Lung microvascular endothelial cell (primary cell): Measurements from ENCODE around the gene CDKN2A. TPM values are rescaled to one million over a fixed set of nuclear protein-coding genes. Genes with fewer than 3 reads are reported as not detected.
A peak's percentile ranks its signal among the peaks of the same experiment; 100 is the strongest.

Experiments used
- DNase-seq, 2 donors: peaks; one replicate each; pipeline versions ENCODE4 v3.0.0 to v3.0.0-alpha.2; 2010; ENCODE audit warnings: low read depth in 2 of 2
- total RNA-seq: library from RNA; depleted of rRNA; stranded (reverse); fragments of >200 nt; gene quantifications from 2 replicates; pipeline ENCODE4 v1.2.1, GENCODE V29; 2014

The CDKN2A gene
- total RNA-seq, 1 donor from 2014 or later = 0.60 TPM

DNA sequence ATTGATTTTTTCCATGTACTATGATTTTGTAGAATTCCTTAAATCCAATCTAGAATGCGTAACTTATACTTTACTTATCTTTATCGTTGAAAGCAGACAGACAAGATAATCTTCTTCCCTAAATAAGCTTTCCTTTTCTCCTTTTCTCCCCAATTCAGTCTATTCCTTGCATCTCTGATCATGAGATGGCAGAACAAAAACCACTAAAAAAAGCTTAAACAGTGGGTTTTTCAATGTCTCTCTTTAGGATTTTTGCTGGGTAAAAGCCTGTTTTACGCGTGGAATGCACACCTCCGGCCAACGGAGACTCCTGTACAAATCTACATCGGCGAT, 14.2 kb upstream of the CDKN2A start:
- DNase-seq = no peak

DNA sequence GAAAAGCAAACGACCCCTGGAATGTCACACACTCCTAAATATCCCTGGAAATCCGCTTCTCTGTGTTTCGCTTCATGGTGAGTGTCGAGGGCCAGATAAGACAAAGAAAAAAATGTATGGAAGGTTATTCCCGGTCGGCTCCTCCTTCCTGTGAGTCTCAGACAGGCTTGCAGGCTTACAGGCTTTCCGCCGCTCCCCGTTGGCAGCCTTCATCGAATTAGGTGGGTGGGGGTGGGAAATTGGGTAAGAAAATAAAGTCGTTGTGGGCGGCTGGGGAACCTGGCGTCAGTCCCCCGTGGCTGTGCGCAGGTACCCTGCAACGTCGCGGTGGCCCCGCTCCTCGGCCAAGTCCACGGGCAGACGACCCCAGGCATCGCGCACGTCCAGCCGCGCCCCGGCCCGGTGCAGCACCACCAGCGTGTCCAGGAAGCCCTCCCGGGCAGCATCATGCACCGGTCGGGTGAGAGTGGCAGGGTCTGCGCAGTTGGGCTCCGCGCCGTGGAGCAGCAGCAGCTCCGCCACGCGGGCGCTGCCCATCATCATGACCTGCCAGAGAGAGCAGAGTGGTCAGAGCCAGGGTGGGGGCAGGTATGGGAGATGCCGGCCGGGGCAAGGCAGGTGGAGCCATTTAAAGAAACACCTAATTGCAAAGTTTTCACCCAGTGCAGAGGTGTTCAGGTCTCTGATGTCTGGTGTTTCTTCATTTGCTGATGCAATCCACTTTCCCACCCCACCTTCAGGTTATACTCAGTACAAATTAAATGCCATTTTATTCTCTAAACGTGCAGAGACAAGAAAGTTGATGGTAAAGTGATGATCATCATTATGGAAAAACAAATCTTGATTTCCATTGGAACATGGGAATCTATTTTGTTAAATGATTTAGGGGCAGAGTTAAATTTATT, 11.8 kb upstream of the CDKN2A start:
- DNase-seq = peak; percentile 27 to 31

- DNase-seq = peak; percentile 40 to 53
These were observed 11.0 kb upstream of the CDKN2A start for GRCh38 chr9:22005021-22005701.

GRCh38 chr9:22002038-22002437, 7.8 kb upstream of the CDKN2A start:
- DNase-seq = no peak

- no peak for DNase-seq
These were observed 3.8 kb upstream of the CDKN2A start for GRCh38 chr9:21998026-21998425.

DNA sequence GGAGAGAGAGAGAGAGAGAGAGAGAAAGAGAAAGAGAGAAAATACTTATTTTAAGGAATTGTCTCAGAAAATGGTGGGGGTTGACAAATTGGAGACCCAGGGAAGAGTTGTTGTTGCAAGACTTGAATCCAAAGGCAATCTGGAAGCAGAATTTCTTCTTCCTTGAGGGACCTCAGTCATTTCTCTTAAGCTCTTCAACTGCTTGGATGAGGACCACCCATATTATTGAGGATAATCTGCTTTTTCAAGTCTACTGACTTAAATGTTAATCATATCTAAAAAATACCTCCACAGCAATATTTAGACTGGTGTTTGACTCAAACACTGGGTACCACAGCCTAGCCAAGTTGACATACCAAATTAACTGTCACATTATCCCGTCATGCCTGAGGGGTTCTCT, 3.3 kb upstream of the CDKN2A start:
- no peak for DNase-seq

- DNase-seq = no peak
These were observed 2.7 kb upstream of the CDKN2A start for GRCh38 chr9:21996858-21997257.

DNA sequence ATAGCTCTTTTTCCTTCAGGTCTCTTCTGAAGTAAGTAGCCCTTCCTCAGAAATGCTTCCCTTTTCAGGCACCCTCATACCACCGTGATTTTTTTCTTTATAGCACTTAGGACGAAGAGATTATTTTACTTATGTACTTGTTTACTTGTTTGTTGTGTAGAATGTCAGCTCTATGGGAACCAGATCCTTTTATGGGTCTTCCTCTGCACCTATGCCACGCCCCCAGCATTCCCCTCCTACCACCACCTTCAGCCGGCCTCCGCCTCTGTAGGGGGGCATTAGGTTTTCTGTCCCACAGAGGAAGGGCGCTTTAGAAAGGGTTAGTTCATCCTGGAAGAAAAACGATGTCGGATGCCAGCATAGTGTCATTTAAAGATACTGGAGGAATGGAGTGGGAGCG, 2.2 kb upstream of the CDKN2A start:
- DNase-seq = no peak

GRCh38 chr9:21995666-21996398, 1.6 kb upstream of the CDKN2A start:
- peak; percentile 63 to 76 for DNase-seq

DNA sequence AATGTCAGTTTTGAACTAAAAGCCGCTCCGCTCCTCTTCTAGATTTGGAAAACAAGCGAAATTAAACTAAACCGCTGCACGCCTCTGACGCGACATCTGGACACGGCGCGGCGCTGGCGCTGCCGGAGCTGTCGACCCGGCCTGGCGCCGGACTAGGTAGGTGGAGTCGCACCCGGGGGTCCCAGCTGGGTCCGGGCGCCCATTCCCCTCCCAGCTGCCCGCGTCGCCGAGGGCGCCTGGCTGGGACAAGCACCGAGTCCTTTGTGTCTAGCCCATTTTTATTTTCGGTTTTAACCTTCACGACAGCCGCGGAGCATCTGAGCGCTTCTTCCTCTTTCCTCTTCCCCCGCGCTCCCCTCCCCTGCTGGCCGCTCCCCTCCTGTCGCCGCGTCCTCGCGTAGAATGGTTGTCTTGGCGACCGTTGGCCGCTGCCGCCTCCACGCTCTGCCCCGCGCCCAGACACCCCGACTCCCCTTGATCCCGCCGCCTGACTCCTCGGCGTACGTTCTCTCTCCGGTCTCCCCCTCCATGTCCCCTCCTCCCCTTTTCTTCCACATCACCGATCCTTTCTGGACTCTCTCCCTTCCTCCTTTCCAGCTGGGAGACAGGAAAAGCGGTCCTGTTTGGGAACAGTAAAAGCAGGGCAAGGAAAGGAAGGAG, 944 bp upstream of the CDKN2A start:
- DNase-seq = peak; percentile 86 to 88

GRCh38 chr9:21994556-21995005, 389 bp upstream of the CDKN2A start, which contains the start of gene CDKN2B-AS1:
Gene CDKN2B-AS1 (plus strand): TSS chr9:21994791.
- peak; percentile 86 to 89 for DNase-seq

- DNase-seq = no peak
These were observed 1.2 kb downstream of the CDKN2A start for GRCh38 chr9:21993007-21993406.

DNA sequence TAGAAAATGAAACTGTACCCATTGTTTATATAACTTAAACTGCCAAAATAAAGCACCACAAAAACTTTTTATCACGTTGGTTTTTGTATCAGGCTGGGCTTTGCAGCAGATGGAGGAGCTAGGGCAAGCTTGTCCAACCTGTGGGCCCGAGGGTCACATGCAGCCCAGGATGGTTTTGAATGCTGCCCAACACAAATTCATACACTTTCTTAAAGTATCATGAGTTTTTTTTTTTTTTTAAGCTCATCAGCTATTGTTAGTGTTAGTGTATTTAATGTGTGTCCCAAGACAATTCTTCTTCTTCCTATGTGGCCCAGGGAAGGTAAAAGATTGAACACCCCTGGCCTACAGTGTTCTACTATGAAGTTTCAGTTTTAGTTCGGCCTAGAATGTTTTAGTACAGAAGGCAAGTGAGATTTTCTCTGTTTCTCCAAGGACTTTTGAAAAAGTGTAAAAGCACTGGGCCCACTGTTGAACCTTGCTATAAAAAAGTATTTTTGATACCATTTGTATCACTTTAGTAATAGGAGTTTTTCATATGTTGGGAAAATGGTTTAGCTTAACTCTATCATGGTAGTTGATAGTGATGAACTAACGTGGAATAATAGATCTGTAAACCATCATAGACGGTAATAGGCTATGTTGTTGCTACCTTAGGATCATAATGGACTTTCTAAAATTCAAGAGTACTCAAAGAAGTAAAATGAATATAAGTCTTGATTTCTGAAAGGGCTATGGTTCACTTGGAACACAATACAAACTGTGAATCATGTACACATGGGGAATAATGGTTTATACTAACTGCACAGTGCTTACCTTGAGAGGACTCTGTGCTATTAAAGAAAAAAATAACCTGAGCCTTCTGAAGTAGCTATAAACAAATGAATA, 2.9 kb downstream of the CDKN2A start:
- DNase-seq = peak; percentile 23 to 30

GRCh38 chr9:21989440-21990189, 4.6 kb downstream of the CDKN2A start:
- DNase-seq = peak in 1 of 2 donors; percentile 39

GRCh38 chr9:21988056-21988990, 5.9 kb downstream of the CDKN2A start:
- peak in 1 of 2 donors; percentile 16 for DNase-seq

GRCh38 chr9:21985964-21986667, 8.1 kb downstream of the CDKN2A start:
- no peak for DNase-seq

DNA sequence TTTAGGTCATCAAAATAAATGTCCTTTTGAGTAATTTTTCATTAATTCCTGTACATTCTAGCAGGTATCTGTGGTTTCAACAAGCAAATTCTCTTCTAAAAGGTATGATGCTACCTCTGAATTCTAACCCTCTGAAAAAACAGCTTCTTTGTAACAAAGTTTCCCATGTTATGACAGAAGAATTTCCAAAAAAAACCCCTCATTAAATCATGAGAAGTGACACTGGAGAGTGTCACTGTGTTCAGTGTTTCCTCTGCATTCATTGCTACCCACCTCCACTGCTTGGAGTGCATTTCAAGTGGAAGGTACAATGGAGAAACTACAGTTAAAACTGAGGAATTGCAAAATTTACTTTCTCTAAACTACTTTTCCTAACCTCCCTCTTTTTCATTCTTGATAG, 10.1 kb downstream of the CDKN2A start:
- no peak for DNase-seq

DNA sequence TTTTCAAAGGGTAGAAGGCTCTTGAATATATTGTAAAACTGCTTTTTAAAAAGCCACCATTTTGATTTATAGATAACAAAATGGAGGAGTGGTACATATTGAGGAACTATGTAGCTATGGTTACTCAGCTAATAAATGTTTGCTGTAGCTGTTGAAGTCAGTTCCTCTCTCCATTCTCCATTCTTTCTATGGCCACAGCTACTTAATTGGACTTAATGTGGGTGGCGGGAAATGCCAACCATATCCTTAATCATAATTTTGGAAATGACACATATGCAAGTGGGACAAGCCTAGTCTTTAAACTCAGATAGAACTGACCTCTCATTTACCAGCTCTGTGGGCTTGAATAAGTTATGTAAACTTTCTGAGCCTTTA, 10.6 kb downstream of the CDKN2A start:
- no peak for DNase-seq
